Measurements from ENCODE around the gene CENPO.
"Not testable (repeated sequence)": the region's sequence is repeated elsewhere in the genome, so short reads cannot be mapped to it uniquely, and the experiment has no call there.

CENPO gene

DNA sequence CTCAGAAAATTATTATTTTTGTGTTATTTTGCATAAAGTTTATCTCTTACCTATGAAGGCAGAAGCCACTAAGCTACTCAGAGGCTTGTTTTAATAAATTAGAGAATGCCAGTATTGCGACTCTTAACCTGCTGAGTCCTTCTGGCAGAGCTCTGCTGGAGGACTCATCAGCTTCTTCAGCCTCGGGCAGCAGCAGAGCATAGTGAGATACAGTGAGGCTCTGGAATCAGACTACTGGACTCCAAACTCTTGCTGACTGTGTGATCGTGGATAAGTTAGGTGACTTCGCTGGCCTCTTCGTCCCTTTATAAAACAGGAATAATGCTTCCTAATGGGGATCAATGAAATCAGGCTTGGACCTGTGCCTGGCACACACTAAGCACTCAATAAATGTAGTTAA is 1.8 kb upstream of the CENPO start:
- DNase-seq = no peak

DNA sequence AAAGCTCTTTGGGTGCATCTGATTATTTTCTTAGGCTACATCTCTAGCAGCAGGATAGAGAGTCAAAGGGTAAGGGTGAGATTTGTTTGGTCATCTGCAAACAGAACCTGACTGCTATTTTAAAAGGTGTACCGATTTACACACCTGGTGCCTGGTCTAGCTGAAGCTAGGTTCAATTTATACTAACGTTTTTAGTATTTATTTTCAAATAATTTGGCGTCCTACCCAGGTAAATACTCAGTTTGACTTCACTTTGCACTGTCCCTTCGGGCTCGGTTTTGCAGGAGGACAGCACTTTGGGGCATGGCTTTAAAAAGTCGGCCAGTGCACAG is 717 bp upstream of the CENPO start:
- DNase-seq = no peak

DNA sequence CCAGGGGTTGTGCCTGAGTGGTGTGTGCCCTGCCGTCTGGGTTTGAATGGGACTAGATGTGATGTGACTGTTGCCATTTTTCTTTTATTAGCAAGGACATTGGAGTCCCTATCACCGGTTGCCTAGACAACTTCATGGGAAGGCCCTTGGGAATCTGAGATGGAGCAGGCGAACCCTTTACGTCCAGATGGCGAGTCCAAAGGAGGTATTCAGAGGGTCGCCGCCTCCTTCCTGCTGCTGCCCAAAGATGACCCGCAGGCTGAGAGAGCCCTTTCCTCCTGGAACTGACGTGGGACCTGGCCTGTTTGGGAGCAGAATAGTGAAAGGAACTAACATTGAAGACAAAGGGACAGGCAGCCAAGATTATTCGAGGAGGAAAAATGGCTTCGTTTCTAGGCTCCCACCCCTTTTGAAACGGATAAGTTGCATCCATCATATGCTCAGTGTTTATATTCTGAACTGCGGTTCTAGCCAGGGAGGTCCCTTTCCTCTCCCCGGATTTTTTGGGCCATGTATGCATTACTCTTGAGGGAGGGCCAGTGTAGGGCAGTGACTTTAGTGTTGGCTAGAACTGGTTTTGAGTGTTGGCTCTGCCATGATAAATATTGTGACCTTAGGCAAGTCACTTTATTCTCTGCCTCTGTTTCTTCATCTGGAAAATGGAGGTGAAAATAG is 673 bp downstream of the CENPO start:
- DNase-seq = peak; percentile 64

DNA sequence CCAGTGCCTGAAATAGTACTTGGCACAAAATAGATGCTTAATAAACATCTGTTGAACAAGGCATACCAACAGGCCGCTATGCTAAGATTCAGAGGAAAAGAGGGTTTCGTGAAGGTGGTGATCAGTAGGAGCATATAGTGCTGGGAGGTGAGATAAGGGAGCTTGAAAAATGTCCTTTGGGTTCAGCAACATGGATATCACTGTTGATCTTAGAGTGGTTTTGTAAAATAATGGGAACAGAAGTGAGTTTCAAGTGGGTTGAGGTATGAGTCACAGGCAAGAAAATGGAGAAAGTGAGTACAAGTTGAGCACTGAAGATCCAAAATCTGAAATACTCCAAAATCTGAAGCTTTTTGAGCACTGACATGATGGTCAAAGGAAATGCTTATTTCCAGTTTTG is 4.4 kb downstream of the CENPO start:
- no peak for DNase-seq

DNA sequence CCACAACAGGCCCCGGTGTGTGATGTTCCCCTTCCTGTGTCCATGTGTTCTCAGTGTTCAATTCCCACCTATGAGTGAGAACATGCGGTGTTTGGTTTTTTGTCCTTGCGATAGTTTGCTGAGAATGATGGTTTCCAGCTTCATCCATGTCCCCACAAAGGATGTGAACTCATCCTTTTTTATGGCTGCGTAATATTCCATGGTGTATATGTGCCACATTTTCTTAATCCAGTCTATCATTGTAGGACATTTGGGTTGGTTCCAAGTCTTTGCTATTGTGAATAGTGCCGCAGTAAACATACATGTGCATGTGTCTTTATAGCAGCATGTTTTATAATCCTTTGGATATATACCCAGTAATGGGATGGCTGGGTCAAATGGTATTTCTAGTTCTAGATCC is 7.3 kb downstream of the CENPO start:
- not testable (repeated sequence) for DNase-seq

DNA sequence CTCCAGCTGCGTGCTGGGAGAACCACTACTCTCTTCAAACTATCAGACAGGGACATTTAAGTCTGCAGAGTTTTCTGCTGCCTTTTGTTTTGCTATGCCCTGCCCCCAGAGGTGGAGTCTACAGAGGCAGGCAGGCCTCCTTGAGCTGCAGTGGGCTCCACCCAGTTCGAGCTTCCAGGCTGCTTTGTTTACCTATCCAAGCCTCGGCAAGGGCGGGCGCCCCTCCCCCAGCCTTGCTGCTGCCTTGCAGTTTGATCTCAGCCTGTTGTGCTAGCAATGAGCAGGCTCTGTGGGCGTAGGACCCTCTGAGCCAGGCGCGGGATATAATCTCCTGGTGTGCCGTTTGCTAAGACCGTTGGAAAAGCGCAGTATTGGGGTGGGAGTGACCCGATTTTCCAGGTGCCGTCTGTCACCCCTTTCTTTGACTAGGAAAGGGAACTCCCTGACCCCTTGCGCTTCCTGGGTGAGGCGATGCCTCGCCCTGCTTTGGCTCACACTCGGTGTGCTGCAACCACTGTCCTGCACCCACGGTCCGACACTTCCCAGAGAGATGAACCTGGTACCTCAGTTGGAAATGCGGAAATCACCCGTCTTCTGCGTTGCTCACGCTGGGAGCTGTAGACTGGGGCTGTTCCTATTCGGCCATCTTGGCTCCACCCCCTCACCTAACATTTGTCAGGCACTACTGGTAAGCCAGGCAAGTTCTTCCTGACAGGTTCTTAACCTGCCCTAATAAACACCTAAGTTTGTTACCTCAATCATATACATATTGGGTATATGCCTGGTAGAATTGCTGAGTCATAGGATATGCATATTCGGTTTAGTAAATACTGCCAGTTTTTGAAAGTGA is 12.8 kb downstream of the CENPO start:
- DNase-seq = not testable (repeated sequence)

DNA sequence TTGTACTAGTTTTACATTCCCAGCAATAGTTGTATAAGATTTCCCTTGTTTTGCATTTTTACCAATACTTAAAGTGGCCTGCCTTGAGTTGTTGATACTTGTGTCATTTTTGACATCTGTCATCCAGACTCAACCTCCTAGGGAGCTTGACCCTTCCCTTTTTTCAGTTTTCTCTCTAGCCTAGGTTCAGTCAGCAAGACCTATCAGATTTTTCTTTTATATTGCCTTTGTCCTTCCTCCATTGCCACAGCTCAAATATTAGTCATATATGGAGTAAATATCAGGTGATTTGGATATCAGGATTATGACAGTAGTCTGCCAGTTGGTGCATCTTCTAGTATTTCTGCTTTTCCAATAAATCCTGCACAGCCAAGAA is 13.4 kb downstream of the CENPO start:
- no peak for DNase-seq

DNA sequence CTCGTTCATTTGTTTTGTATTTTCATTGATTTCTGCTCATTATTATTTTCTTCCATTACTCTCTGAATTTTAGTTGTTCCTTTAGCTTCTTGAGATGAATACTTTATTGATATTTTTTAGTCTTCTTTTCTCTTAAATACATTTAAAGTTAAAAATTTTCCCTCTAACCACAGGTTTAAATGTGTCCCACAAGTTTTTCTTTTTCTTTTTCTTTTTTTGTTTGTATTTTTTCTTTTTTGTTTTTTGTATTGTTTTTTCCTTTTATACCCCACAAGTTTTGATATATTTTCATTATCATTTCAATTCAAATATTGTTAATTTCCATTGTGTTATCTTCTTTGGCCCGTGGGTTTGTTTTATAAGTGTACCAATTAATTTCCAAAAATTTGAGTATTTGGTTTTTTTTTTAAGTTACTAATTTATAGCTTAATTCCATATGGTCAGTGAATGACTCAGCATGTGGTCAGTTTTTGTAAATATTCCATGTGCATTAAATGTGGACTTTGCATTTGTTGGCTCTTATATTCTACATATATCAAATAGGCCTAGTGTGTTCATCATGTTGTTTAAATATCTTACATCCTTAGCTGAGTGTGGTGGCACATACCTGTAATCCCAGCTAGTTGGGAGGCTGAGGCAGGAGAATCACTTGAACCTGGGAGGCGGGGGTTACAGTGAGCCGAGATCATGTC is 16.2 kb downstream of the CENPO start:
- DNase-seq = no peak

DNA sequence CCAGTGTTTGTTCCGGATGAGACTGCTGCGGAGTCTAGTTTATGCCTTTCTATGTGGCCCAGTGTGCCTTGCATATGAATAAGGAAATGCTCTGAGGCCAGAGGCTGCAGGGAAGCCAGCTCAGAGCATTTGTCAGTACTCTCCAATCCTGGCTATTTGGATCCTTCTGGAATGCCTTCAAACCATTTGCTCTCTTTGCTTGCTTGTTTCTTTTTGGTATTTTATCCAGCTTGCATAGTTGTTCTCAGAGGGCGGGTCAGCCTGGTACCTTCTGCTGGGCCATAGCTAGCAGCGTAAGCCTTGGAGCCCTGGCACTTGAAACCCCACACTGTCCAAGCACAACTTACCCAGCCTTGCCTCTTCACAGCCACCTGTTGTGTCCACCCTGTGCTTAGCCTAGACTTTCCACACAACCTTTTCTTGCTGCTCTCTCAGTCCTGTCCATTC is 20.5 kb downstream of the CENPO start:
- no peak for DNase-seq

DNA sequence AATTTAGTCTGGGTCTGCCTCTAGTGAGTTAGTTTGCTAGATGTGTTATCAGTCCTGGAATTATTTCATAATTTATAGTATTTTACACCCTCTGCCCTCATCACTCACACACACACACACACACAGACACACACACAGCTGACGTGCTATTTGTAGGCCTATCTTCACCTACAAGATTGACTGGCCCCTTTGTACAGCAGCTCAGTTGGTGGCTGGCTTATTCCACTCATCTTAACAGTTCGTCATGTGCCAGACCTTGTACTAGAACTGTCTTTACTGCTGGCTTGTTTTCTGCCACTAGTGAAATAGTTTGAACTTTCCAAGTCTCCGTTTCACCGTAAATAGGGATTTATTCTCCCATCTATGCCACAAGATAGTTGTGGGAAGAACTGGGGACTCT is 21.3 kb downstream of the CENPO start:
- DNase-seq = no peak

DNA sequence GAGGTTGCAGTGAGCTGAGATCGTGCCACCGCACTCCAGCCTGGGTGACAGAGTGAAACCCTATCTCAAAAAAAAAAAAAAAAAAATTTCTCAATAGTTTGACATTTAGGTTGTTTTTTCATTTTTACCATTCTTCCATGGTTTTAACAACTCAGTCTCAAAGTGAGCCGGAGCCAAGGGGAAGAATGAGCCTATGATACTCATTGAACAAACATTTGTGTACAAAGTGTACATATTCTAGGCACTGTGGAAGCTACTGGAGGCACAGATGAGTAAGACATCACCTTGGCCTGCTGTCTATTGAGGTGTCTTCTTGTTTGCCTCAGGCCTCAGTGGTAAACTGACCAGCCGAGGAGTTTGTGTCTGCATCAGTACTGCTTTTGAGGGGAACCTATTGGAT is 21.9 kb downstream of the CENPO start:
- no peak for DNase-seq

DNA sequence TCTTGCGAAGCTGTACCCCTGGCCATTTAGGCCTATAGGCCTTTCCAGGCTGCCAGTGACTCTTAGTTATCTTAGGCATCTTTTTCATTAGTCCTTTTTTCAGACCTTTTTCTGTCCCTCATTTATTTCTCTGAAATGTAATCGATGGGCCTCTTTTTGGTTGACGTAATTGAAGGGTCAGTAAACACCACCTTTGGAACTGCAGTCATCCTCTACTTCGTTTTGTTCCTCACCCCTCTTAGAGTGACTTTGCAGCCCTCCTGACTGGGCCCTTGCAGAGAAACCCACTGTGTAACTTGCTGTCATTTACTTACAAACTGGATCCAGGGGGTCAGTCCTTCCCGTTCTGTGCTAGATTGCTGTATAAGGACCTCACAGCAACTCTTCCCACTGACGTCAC is 23.2 kb downstream of the CENPO start:
- DNase-seq = no peak

DNA sequence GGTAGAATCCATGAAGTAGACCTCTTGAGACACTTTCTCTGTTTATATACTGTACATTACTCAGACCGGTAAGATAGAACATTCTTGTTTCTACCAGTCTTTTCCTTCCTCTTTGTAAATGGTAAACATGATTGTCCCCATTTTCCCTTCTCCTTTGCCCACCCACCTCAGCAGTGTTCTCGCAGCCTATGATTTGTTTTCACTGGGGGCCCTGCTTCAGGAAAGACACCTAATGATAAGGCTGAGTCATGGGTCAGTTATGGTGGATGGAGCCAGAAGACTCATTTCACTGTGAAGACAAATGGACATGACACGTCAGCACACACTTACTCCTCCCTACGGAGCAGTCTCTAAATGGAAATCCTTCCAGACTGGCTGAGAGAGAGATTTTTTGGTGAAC is 23.7 kb downstream of the CENPO start:
- DNase-seq = no peak

DNA sequence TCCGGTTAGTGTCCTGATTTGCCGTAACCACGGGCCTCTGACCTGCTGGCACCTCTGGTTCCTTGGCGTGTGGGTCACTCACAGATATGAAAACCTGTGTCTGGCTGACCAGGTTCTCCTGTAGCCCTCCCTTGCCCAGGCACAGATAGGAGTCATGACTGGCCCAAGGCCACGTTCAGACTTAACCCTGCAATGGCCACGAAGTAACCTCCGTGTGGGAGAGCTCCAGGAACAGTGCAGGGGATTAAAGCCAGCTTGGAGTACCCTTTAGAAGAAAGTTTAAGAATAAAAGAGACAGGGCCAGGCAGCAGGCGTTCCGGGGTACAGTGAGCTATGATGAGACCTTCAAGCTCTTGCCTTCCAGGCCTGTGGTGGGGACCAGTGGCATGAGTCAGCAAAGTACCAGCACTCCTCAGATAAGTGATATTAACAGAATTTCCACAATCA is 25.5 kb downstream of the CENPO start:
- no peak for DNase-seq

DNA sequence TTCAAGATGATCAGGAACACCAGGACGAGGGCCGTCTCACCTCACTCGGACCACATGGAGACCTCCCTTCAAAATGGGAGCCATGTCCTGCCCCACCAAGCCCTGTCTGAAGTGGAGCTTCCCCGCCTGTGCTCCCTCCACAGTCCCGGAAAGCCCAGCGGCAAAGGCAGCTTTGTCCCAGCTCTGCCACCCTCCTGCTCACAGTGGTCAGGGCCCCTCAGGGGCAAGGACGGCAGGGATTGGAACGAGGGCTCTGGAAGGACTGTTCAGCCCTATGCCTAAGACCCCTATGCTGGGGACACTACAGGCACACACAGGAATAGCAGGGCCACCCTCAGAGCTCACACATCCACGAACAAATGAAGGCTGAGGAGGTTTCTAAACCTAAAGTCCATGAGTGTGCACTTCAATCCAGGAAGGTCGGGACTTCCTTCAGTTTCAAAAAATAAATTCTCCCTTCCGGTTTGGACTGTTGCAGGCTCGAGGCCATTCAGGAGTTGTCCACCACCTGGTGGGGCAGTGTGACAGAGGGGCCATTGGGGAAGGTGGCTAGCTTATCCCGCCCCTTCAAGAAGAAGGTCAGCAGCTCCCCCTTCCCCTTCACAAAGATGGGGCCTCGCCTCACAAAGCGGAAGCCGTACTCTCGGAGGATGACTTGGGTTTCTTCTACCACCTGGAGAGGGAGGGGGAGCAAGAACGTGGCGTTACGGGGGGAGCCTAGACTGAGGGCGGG is 26.4 kb downstream of the CENPO start:
- no peak for DNase-seq

DNA sequence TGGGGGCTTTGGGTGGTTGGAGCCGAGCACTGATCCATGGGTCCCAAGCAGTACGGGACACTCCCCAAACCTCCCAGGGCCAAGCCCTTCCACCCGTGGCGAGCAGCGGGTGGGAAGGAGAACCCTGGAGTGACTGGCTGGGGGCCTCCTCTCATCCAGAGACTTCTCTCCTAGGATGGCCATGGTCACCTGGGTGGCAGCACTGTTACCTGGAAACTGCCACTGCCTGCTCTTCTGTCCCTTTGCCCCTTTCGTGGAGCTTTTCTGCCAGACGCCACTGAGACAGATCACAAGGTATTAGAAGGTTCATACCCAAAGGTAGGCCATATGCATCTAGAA is 26.9 kb downstream of the CENPO start:
- DNase-seq = no peak

DNA sequence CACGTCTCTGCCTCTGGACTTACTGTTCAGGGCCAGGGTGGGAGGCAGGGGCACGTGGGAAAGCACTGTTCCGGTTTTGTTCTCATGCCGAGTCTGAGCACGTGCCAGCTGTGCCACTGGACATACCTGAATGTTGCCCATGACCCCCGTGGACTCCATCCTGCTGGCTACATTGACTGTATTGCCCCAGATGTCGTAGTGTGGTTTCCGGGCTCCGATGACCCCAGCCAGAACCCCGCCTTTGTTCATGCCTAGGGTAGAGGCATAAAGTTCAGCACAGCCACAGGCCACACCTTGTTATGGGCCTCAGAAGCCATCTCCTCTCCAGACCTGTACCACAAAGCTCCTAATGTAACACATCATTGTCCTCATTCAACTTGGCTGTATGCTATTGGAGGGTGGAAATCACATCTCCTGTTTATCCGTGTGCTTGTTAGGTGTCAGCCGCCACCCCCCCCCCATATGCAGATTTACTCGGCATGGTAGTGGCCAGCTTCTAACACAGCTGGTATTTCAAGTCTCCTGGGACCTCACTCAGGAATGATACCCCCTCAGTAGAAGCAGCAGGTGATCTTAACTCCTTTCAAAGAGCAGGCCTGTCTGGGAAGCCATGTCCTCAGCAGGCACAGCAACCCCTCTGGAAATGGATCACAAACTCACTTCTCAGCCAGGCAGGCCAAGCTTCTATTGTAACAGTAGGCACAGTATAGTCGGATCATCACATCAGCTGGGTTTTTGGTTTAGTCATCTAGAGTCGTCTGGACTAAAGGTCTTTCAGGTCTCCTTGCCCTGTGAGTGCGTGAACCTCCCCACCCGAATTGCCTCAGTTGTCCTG is 27.6 kb downstream of the CENPO start:
- DNase-seq = no peak

DNA sequence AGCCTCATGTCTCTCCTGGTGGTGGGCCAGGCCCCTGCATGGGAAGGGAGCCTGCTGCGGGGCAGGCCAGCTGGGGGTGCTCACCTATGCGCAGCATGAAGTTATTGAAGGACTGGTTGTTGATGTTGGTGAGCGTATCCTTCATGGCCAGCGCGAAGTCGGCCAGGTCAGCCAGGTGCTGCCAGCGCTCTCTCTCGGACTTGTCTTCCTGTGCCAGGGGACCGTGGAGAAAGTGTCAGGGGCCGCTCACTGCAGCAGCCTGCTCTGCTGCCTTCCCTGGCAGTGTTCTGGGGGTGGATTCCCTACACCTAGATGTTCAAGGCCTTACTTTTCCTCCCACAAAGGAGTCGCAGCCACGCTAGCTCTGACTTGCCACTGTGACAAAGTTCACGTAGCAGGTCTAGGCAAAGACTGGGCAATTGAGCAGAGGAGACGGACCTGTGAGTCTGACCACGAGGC is 28.2 kb downstream of the CENPO start:
- DNase-seq = no peak

DNA sequence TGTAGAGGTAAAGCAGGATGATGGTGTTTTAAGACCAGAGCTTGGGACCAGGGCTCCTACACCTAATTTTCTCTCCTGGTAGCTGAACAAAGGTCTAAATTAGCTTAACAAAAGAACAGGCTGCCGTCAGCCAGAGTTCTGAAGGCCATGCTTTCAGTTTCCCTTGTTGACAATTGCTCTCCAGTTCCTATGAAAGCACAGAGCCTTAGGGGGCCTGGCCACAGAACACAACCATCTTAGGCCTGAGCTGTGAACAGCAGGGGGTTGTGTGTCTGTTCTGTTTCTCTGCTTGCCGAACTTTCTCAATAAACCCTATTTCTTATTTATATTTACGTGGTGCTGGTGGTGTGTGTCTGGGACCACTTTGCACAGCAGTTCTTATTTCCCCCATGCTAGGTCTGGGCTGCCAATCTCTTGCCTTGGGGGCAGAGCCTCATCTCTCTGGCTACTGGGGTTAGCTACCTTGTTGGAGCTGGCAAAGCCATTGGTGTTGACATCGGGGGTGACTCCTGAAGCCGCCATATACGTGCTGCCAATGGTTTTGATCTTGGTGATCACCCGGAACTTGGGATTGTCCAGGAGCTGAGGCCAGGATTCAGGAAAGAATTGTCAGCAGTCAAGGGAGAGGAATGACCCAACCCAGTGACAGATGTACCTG is 29.0 kb downstream of the CENPO start:
- DNase-seq = no peak

DNA sequence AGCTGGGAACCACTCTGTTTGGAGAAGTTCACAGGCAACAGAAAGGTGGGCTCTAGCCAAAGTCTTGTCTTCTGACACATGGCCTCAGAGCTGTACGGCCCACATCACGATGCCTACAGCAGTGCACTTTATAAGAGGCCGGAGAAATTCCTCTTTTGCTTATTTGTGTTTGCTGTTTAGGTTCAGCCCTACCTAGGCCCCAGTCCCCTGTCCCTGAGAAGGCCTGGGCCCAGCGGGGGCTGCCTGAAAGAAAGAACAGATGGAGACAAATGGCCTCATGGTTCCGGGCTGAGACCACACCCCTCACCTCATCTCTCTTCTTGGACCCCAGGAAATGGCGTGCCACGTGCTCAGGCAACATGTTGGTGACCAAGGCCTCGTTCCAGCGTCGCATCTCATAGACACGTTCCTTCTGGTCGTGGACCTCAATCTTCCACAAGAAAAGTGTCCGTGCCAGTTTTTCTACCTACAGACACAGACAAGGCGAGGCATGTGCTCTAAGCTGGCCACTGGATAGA is 30.9 kb downstream of the CENPO start:
- DNase-seq = no peak

All from DMS79 treated with DMSO at 0.1 percent for 48 hours (cell line).